ENCODE measurements around the gene SAMD3.

DNA sequence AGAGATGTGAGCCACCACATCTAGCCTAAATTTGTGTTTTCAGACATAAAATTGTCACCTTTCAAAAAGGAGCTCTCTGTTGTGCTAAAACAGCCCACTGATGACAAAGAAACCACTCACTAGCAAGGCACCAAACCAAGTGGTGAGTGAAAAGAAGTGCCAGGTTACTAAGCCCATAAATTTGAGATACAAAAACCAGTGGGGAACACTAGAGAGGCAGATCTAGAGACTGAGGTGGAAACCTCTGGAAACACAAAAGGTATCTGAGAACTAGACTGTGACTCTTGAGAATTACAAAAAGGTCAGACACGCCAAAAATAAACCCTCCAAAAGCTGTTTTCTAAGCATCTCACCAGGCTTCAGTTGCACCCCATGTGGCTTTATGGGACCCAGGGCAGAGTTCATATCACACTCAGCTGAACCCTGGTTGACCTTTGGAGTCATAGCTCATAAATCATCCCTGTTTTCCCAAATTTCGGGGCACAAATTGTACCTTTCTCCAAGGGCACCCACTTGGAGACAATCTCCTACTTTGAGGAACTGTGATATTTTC lies 24.2 kb downstream of the SAMD3 start:
- TF ChIP-seq, protein P1, sequence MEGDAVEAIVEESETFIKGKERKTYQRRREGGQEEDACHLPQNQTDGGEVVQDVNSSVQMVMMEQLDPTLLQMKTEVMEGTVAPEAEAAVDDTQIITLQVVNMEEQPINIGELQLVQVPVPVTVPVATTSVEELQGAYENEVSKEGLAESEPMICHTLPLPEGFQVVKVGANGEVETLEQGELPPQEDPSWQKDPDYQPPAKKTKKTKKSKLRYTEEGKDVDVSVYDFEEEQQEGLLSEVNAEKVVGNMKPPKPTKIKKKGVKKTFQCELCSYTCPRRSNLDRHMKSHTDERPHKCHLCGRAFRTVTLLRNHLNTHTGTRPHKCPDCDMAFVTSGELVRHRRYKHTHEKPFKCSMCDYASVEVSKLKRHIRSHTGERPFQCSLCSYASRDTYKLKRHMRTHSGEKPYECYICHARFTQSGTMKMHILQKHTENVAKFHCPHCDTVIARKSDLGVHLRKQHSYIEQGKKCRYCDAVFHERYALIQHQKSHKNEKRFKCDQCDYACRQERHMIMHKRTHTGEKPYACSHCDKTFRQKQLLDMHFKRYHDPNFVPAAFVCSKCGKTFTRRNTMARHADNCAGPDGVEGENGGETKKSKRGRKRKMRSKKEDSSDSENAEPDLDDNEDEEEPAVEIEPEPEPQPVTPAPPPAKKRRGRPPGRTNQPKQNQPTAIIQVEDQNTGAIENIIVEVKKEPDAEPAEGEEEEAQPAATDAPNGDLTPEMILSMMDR (IDR thresholded peaks at IDR 0.05), result no peak
- TF ChIP-seq POLR2A (IDR thresholded peaks at IDR 0.05), result no peak
- TF ChIP-seq EP300 (IDR thresholded peaks at IDR 0.05), result no peak
